Measurements from ENCODE around the gene SMAD6. TPM values are rescaled to one million over a fixed set of nuclear protein-coding genes. Genes with fewer than 3 reads are reported as not detected.

SMAD6 gene
- total RNA-seq, 1 donor from 2014 or later, result 20.3 TPM

DNA sequence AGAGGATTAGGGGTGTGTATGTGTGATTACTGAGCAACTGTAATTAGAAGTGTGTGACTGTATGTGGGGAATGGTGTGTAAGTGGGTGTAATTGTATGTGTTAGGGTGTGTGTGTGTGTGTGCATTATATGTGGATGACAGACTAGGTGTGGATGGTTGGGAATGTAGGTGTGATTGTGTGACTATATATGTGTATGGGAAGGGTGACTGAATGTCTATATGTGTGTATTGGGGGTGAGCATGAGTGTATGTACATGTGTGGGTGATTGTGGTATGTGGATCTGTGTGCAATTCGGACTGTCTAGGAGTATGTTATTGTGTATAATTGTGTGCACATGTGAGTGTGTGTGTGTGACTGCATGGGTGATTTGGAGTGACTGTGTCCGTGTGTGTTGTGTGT is 43.2 kb upstream of the SMAD6 start:
- Histone ChIP-seq H3K4me3 (no peak overlapping the region), H3K9me3 (replicated peaks) (no peaks in the 10 kb centered on the region), H3K4me1 (peaks cover 49% of the 10 kb centered on the region), H3K27ac (replicated peaks) (peak overlapping the region; percentile 75), H3K27me3 (ENCODE audit: low read depth) (no peaks in the 10 kb centered on the region), H3K36me3 (no peaks in the 10 kb centered on the region)
- TF ChIP-seq, protein P1, sequence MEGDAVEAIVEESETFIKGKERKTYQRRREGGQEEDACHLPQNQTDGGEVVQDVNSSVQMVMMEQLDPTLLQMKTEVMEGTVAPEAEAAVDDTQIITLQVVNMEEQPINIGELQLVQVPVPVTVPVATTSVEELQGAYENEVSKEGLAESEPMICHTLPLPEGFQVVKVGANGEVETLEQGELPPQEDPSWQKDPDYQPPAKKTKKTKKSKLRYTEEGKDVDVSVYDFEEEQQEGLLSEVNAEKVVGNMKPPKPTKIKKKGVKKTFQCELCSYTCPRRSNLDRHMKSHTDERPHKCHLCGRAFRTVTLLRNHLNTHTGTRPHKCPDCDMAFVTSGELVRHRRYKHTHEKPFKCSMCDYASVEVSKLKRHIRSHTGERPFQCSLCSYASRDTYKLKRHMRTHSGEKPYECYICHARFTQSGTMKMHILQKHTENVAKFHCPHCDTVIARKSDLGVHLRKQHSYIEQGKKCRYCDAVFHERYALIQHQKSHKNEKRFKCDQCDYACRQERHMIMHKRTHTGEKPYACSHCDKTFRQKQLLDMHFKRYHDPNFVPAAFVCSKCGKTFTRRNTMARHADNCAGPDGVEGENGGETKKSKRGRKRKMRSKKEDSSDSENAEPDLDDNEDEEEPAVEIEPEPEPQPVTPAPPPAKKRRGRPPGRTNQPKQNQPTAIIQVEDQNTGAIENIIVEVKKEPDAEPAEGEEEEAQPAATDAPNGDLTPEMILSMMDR (IDR thresholded peaks at IDR 0.05; ENCODE audit: borderline replicate concordance), result no peak
- no peak for DNase-seq
- intact Hi-C loops (cut with micrococcal nuclease), result no loop called here

DNA sequence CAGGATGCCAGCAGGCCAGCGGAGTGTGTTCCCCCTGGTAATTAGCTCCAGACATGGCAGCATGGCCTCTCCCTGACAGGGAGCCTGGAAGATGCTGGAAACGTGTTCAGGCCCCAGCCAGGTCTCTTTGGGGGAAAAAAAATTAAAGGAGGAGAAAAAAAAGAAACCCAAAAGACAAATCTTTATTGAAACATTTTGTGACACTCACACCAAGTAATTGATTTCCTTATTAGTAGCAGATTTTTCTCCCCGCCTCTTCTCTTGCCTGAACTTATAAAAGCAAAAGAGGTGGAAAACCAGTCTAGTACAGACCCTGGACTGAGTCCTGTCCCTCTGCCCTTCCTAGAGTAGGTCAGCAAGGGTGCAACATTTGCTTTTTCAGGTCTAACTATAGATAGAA is 42.7 kb upstream of the SMAD6 start:
- Histone ChIP-seq H3K4me3 (no peak overlapping the region), H3K36me3 (no peaks in the 10 kb centered on the region), H3K4me1 (peaks cover 48% of the 10 kb centered on the region), H3K27me3 (ENCODE audit: low read depth) (no peaks in the 10 kb centered on the region), H3K9me3 (replicated peaks) (no peaks in the 10 kb centered on the region), H3K27ac (replicated peaks) (peak overlapping the region; percentile 30)
- TF ChIP-seq, protein P1 (IDR thresholded peaks at IDR 0.05; ENCODE audit: borderline replicate concordance), result no peak
- DNase-seq, result no peak
- intact Hi-C loops (cut with micrococcal nuclease), result no loop called here

DNA sequence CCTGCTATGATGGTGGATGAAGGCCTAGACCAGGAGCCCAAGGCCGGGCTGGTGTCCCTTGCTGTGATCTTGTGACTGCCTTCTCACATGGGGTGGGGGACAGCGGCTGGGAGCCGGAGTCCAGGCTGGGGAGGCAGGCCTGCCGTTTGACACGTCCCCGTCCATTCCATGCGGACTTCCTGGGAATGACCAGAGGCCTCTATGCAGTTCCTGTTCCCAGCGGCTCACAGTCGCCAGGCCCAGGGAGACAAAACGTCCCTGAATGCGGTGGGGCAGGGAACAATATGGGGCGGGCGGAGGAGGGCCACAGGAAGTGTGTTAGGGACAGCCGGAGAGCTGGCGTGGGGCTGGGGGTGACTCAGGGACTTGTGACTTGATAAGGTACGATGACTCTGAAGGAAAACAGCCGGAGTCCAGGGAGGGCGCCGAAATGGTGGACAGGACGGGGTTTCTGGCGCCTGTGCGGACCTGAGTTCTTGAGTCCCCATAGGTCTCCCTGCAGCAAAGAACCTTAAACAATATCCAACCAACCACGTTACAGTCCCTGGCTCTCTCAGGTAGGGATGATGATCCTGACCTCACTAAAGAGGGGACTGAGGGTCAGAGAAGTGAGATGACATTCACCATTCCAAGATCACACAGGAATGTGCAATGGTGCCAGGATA is 40.5 kb upstream of the SMAD6 start:
- Histone ChIP-seq H3K27ac (replicated peaks) (peak overlapping the region; percentile 87), H3K27me3 (ENCODE audit: low read depth) (no peaks in the 10 kb centered on the region), H3K4me3 (no peak overlapping the region), H3K4me1 (peaks cover 32% of the 10 kb centered on the region), H3K36me3 (no peaks in the 10 kb centered on the region), H3K9me3 (replicated peaks) (no peaks in the 10 kb centered on the region)
- TF ChIP-seq, protein P1 (IDR thresholded peaks at IDR 0.05; ENCODE audit: borderline replicate concordance), result no peak
- intact Hi-C loops (cut with micrococcal nuclease), result no loop called here
- DNase-seq, result peak; percentile 63

DNA sequence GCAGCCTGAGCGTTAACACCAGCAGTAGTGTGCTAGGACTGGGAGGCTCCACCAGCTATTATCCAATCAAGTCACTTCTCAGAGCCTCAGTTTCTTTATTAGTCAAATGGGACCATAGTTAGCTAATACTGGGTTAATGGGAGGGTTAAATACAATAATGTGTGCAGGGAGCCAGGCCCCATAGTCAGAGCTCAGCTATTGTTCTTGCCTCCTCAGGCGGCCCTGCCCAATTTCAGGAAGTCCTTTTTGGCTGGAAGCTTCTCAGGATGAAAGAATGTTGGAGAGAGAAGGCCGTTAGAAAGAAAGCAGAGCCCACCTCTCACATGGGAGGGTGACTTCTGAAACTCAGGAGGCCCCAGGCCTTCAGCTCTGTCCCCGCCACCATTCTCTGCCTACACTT is 39.5 kb upstream of the SMAD6 start:
- intact Hi-C loops (cut with micrococcal nuclease), result no loop called here
- no peaks in the 10 kb centered on the region for H3K36me3 ChIP-seq

DNA sequence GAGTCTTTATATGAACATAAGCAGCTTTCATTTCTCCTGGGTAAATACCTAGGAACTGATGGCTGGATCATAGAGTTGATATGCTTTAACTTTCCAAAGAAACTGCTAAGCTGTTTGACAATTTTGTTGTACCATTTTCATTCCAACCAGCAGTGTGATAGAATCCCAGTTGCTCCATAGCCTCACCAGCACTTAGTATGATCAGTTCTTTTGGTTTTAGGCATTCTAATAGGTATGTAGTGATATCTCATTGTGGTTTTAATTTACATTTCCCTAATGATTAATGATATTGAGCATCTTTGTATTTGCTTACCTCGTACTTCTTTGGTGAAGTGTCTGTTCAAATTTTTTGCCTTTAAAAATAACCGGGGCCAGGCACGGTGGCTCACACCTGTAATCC is 38.4 kb upstream of the SMAD6 start:
- H3K27ac ChIP-seq (replicated peaks), result peak overlapping the region; percentile 33
- intact Hi-C loops (cut with micrococcal nuclease), result no loop called here
- H3K36me3 ChIP-seq, result no peaks in the 10 kb centered on the region
- TF ChIP-seq, protein P1 (IDR thresholded peaks at IDR 0.05; ENCODE audit: borderline replicate concordance), result no peak
- no peak overlapping the region for H3K4me3 ChIP-seq
- H3K27me3 ChIP-seq (ENCODE audit: low read depth), result no peaks in the 10 kb centered on the region
- peaks cover 16% of the 10 kb centered on the region for H3K4me1 ChIP-seq
- H3K9me3 ChIP-seq (replicated peaks), result peaks cover 8% of the 10 kb centered on the region
- DNase-seq, result no peak

More for the DNA sequence above, 39.5 kb upstream of the SMAD6 start:
- no peak for DNase-seq
- Histone ChIP-seq H3K27me3 (ENCODE audit: low read depth) (no peaks in the 10 kb centered on the region), H3K9me3 (replicated peaks) (peaks cover 2% of the 10 kb centered on the region), H3K4me1 (peaks cover 24% of the 10 kb centered on the region), H3K27ac (replicated peaks) (peak overlapping the region; percentile 87), H3K4me3 (no peak overlapping the region)
- TF ChIP-seq, protein P1 (IDR thresholded peaks at IDR 0.05; ENCODE audit: borderline replicate concordance), result no peak
